ENCODE data around the gene SREK1IP1.

The SREK1IP1 gene

GRCh38 chr5:64768358-64769312 lies at the start of gene SREK1IP1, which contains the start of gene CWC27:
TSS of gene SREK1IP1 (minus strand) at chr5:64768691. CDS start at chr5:64768517, 174 bp downstream.
TSS of gene CWC27 (plus strand) at chr5:64768930. CDS start at chr5:64769147, 217 bp downstream.
- peak; percentile 66 for DNase-seq (ENCODE audit: low read depth)

GRCh38 chr5:64818245-64818644 lies 49.8 kb upstream of the SREK1IP1 start:
- no peak for DNase-seq (ENCODE audit: low read depth)

DNA sequence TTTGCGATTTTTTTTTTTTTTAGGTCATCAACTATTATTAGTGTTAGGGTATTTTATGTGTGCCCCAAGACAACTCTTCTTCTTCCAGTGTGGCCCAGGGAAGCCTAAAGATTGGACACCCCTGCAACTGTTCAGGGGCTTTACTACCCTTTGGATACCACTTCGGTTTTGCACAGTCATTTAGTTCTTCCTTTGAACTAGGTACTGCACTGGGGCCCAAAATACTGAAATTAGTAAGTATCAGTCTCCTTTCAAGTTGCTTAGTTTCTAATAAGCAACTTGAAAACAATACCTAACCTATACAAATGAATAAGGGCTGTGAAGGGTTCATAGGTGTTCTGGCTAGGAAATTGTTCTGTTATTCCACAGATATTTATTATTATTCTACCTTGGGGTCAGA lies 45.6 kb upstream of the SREK1IP1 start:
- no peak for DNase-seq (ENCODE audit: low read depth)

- no peak for DNase-seq (ENCODE audit: low read depth)
Observed at GRCh38 chr5:64811050-64811640, 42.7 kb upstream of the SREK1IP1 start.

DNA sequence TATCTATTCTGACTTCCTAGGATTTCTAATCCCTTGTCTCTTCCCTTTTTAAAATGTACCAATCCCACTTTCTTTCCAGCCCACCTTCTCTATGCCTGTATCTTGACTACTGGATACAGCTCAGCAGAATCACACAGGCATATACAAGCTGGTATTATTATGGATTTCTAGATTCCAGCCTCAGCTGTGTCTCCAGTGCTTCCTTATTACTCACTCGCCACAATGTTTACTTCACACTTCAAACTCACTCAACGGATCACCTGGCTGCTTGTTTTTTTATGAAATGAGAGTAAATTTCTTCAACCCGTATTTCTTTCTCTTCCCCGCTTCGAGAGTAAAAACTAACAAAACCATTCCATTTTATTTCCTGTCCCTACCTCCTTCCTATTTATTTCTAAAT lies 39.0 kb upstream of the SREK1IP1 start:
- no peak for DNase-seq (ENCODE audit: low read depth)

DNA sequence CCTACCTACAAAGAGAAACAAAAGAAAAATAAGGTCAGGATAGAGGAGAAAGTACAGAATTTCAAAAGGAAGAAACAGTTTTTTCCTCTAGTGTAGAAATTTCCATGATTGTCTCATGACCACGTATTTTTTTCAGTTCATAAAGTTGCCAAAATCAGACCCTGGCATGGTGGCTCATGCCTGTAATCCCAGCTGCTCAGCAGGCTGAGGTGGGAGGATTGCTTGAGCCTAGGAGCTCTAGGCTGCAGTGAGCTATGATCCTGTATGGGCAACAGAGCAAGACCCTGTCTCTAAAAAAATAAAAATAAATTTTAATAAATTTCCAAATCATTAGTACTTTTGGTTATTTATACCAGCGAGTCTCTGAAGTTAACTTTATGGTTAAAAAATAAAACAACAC lies 38.0 kb upstream of the SREK1IP1 start:
- DNase-seq (ENCODE audit: low read depth) = no peak

GRCh38 chr5:64800926-64801325 lies 32.4 kb upstream of the SREK1IP1 start:
- DNase-seq (ENCODE audit: low read depth) = no peak

GRCh38 chr5:64796301-64796700 lies 27.8 kb upstream of the SREK1IP1 start:
- no peak for DNase-seq (ENCODE audit: low read depth)

DNA sequence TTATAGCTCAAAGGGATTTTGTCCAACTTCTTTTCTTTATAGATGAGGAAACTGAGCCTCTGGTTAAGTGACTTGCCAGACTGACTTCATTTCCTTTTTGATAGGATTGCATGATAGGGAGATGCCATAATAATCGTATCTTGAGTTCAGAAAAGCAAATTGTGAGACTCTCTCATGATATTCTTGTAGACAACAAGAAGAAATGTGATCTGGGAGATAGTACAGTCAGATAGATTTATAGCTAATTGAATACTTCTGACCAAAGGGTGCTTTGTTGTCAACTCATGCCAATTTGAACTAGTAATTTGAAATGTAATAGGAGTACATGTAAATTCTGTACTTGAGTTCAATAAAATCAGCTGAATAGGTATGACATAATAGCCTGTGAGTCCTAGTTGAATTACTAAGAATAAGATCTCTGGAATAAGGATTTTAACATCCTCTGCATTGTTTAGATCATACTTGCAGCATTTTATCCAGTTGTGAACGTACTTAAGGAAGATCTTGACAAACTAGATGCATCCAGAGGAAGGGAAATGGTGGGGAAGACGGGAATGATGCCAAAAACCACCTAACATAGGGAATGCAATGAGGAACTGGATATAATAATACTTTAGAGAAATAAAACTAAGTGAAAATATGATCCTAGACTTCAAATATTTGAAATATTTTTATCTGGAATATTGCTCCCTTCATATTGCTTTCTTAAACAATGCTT lies 25.7 kb upstream of the SREK1IP1 start:
- no peak for DNase-seq (ENCODE audit: low read depth)

DNA sequence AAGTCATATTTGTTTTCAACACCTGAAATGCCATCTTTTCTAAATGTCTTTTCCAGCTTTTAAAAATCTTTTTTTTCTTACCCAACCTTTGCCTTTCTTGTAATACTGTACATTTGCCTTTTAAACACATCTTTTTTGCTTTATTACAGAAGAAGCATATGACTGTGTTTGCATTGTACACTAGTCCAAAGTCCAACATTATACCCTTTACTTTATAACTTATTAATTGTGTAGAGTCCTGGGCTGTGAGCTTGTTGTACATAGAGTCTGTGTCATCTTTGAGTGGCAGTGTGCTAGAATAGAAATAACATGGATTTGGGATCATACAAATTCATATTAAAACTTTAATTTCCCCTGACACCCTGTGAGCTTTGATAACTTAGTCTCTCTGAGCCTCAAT lies 24.0 kb upstream of the SREK1IP1 start:
- no peak for DNase-seq (ENCODE audit: low read depth)

- DNase-seq (ENCODE audit: low read depth) = no peak
Observed at GRCh38 chr5:64790210-64790609, 21.7 kb upstream of the SREK1IP1 start.

DNA sequence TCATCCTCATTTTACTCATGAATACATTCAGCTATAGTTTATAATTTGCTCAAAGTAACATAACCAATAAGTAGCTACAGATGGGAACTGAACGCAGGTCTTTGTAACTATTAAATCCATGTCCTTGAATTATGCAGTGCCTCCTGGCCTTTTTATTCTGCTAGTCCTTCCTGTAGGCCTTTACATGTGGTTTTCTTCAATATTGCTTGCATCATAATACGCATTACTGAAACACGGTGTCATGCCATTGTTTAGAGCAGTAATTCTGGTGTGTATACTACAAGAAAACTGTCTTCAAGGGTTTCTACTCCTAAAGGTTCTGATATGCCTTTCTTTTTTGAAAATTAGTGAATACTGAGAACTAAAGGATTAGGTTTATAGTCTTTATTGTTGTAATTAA lies 21.0 kb upstream of the SREK1IP1 start:
- DNase-seq (ENCODE audit: low read depth) = no peak

DNA sequence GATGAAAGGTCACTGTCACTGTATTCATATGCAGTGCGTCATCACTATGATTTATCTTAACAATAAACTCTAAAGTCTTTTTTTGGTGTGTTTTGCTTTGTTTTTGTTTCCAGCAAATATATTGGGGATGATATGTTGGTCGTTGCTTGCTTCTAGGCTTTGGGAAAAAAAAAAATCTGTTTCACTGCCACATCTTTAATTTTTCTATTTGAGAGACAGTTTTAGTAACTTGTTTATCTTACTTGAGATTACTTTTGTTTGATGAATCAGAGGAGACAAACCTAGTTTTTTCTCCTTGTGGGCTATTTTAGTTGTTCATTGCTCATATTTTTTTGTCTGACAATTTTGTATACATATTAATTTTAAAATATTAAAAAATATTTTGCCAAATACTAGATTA lies 19.7 kb upstream of the SREK1IP1 start:
- no peak for DNase-seq (ENCODE audit: low read depth)

- no peak for DNase-seq (ENCODE audit: low read depth)
Observed at GRCh38 chr5:64786372-64786771, 17.9 kb upstream of the SREK1IP1 start.

GRCh38 chr5:64784451-64785025 lies 16.0 kb upstream of the SREK1IP1 start:
- DNase-seq (ENCODE audit: low read depth) = peak; percentile 65

DNA sequence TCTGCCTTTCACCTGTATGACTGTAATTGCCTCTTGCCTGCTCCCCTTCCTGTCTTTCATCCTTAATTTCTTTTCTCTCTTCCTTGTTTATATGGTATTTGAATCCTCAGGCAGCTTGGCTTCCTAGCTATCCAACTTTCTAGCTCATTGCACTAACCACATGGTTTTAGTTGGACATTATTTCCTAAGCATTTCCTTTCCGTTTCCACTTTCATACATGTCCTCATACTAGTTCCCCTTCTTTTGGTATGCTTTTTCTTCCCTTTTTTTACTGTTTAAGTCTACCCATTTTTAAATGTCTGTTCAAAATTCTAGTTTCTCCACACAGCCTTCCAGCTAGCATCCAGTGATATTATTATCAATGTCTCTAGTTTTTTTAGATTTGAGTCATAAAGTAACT lies 6.8 kb upstream of the SREK1IP1 start:
- no peak for DNase-seq (ENCODE audit: low read depth)

- no peak for DNase-seq (ENCODE audit: low read depth)
Observed at GRCh38 chr5:64773533-64773932, 5.0 kb upstream of the SREK1IP1 start.

GRCh38 chr5:64771736-64772135 lies 3.2 kb upstream of the SREK1IP1 start:
- no peak for DNase-seq (ENCODE audit: low read depth)

DNA sequence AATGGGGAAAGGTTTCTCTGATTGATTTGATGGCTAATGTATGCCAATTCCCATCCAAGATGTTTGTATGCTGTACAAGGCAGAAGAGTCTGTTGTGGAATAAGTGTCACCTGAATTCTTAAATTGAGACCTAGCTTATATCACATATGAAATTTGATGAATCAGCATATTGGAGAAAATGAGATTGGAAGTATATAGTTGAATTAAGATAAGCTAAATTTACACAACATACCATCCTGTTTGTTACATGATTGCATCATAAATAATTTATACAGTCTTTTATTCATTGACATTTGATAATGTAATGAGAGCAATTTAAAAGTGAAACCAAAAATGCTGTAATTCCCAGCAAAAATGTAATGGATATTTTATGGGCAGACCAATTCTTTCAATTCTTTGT lies 1.4 kb upstream of the SREK1IP1 start:
- DNase-seq (ENCODE audit: low read depth) = no peak

GRCh38 chr5:64767959-64768357 lies 533 bp downstream of the SREK1IP1 start:
- no peak for DNase-seq (ENCODE audit: low read depth)

- DNase-seq (ENCODE audit: low read depth) = no peak
Observed at GRCh38 chr5:64766941-64767340, 1.6 kb downstream of the SREK1IP1 start.

GRCh38 chr5:64765804-64766504 lies 2.5 kb downstream of the SREK1IP1 start:
- DNase-seq (ENCODE audit: low read depth) = no peak
